ENCODE results near the gene ID1.

- TF ChIP-seq POLR2A (IDR thresholded peaks at IDR 0.05) (no peak), CTCF (IDR thresholded peaks at IDR 0.05) (no peak)
These were observed 33.2 kb downstream of the ID1 start for GRCh38 chr20:31638317-31638716.
